PC-3 (cell line): ENCODE data around the gene REEP6. TPM values are rescaled to one million over a fixed set of nuclear protein-coding genes. Genes with fewer than 3 reads are reported as not detected.

Experiments
- ATAC-seq: fragments of 200-7000 bp; cut with Tn5 transposase; 2 replicates; pipeline ENCODE4 v1.9.1; 2020; ENCODE audit warnings: mild to moderate bottlenecking, moderate library complexity
- Bru-seq: library from RNA; stranded (reverse); fragments of 400-500 nt; gene quantifications from one replicate; lab custom pipeline; 2021; lab: Mats Ljungman, UMichigan
- BruChase-seq, 2 experiments: library from RNA; stranded (reverse); fragments of 400-500 nt; gene quantifications; one replicate each; lab custom pipeline; 2021; lab: Mats Ljungman, UMichigan
- BruUV-seq: library from RNA; stranded (reverse); fragments of 400-500 nt; replicated peaks from 2 replicates; lab custom pipeline; 2021; lab: Mats Ljungman, UMichigan
- CTCF ChIA-PET: fragments of 300-600 bp; sonication (Branson Sonifier 250); formaldehyde crosslinking; loops from one replicate; lab custom pipeline; 2022; ENCODE audit warnings: antibody characterized with exemption; lab: Charles Lee
- POLR2A ChIA-PET: fragments of 300-600 bp; sonication (Branson Sonifier 250); formaldehyde crosslinking; loops from one replicate; lab custom pipeline; 2022; ENCODE audit warnings: antibody characterized with exemption; ENCODE audit not compliant: unreplicated experiment; lab: Charles Lee
- DNase-seq: peaks from one replicate; pipeline ENCODE4 v3.0.0-alpha.2; 2015
- H2AFZ ChIP-seq: fragments of 300-600 bp; sonication (generic); 2 replicates; pipeline ENCODE4 v1.6.0; 2016; ENCODE audit warnings: antibody characterized with exemption, low read length
- H3F3A ChIP-seq: fragments of 300-600 bp; sonication (generic); one replicate; pipeline ENCODE4 v1.6.0; 2017; ENCODE audit warnings: antibody characterized with exemption, low read length, control low read depth, mild to moderate bottlenecking; ENCODE audit not compliant: unreplicated experiment
- H3K27ac ChIP-seq: fragments of 300-600 bp; sonication (generic); 2 replicates; pipeline ENCODE4 v1.5.1; 2016; ENCODE audit warnings: mild to moderate bottlenecking, low read length
- H3K27me3 ChIP-seq: fragments of 300-600 bp; sonication (generic); 2 replicates; pipeline ENCODE4 v1.6.1; 2016; ENCODE audit warnings: low read length, mixed read lengths
- H3K36me3 ChIP-seq: fragments of 300-600 bp; sonication (generic); 2 replicates; pipeline ENCODE4 v1.6.1; 2016; ENCODE audit warnings: low read depth, mixed run types, low read length, mixed read lengths
- H3K4me1 ChIP-seq: fragments of 300-600 bp; sonication (generic); 2 replicates; pipeline ENCODE4 v1.5.1; 2016; ENCODE audit warnings: low read length; ENCODE audit not compliant: insufficient read depth
- H3K4me2 ChIP-seq: fragments of 300-600 bp; sonication (generic); 2 replicates; pipeline ENCODE4 v1.6.0; 2016; ENCODE audit warnings: low read length
- H3K4me3 ChIP-seq: fragments of 300-600 bp; sonication (generic); 2 replicates; pipeline ENCODE4 v1.5.1; 2016; ENCODE audit warnings: mild to moderate bottlenecking, low read length, mixed read lengths
- H3K79me2 ChIP-seq: fragments of 300-600 bp; sonication (generic); 2 replicates; pipeline ENCODE4 v1.6.1; 2017; ENCODE audit warnings: low read length, mixed read lengths
- H3K9ac ChIP-seq: fragments of 300-600 bp; sonication (generic); 2 replicates; pipeline ENCODE4 v1.6.0; 2016; ENCODE audit warnings: mild to moderate bottlenecking, low read length
- H3K9me2 ChIP-seq: fragments of 300-600 bp; sonication (generic); replicated peaks from 2 replicates; pipeline ENCODE4 v1.6.1; 2016; ENCODE audit warnings: mixed run types, low read length, mixed read lengths
- H3K9me3 ChIP-seq: fragments of 300-600 bp; sonication (generic); 2 replicates; pipeline ENCODE4 v1.6.1; 2016; ENCODE audit warnings: low read length, mixed read lengths
- H4K20me1 ChIP-seq: fragments of 300-600 bp; sonication (generic); 2 replicates; pipeline ENCODE4 v1.6.1; 2016; ENCODE audit warnings: low read length, mixed read lengths
- CTCF ChIP-seq: fragments of 300-600 bp; sonication (generic); conservative IDR thresholded peaks from 2 replicates; pipeline ENCODE4 v1.5.1; 2017; ENCODE audit warnings: antibody characterized with exemption, low read depth, mild to moderate bottlenecking, low read length
- EZH2 ChIP-seq: fragments of 300-600 bp; sonication (generic); IDR thresholded peaks from one replicate; pipeline ENCODE4 v1.6.1; 2017; ENCODE audit warnings: antibody characterized with exemption, mild to moderate bottlenecking, low read length; ENCODE audit not compliant: unreplicated experiment
- EZH2phosphoT487 ChIP-seq: fragments of 300-600 bp; sonication (generic); IDR thresholded peaks from 2 replicates; pipeline ENCODE4 v1.6.1; 2018; ENCODE audit warnings: mild to moderate bottlenecking, antibody characterized with exemption, low read length, borderline replicate concordance
- intact Hi-C: fragments of 100-400 bp; cut with micrococcal nuclease; formaldehyde crosslinking; loops from 2 replicates; pipeline ENCODE4 v1.9.0; 2023
- long read RNA-seq: library from polyadenylated mRNA; unstranded; transcript quantifications from one replicate; pipeline ENCODE4 v2.0.0, GENCODE V29; 2021; ENCODE audit not compliant: unreplicated experiment
- total RNA-seq: library from RNA; depleted of rRNA; stranded (reverse); fragments of >200 nt; gene quantifications from 2 replicates; pipeline ENCODE4 v1.2.3, GENCODE V29; 2014; rRNA removed

The REEP6 gene
- total RNA-seq (27.2 and 34.7 TPM in 2 replicates), Bru-seq, nascent RNA (percentile 47 among the genes with signal in this experiment), BruChase-seq, experiment 1, labeled RNA remaining after a 6-hour chase (percentile 50 among the genes with signal in this experiment), BruChase-seq, experiment 2, labeled RNA remaining after a 2-hour chase (percentile 38 among the genes with signal in this experiment)
- long read RNA-seq, transcript REEP6-201 (5 exons, 1,794 nt) = major isoform, 53 of 63 reads
- long read RNA-seq, partial matches to known transcripts = 3 of 63 reads
- long read RNA-seq, other reads (novel, unspliced or antisense) = 7 of 63 reads

- Histone ChIP-seq H3K4me2 (peak within 1 kb of the TSS; percentile 92), H3K4me3 (peak within 1 kb of the TSS; percentile 76), H2AFZ (peak within 1 kb of the TSS; percentile 93), H3K9me3 (no peaks in the 10 kb centered on the region), H3K9me2 (no peaks in the 10 kb centered on the region), H4K20me1 (no peaks in the 10 kb centered on the region), H3K27ac (no peak within 1 kb of the TSS), H3K79me2 (0 out of 2 replicates have a peak, but pooled peaks cover 3% of the 10 kb centered on the region), H3K9ac (peak within 1 kb of the TSS; percentile 67), H3K4me1 (peaks cover 12% of the 10 kb centered on the region), H3K27me3 (no peaks in the 10 kb centered on the region), H3F3A (no peaks in the 10 kb centered on the region), H3K36me3 (no peaks in the 10 kb centered on the region)
- CTCF ChIA-PET = interaction anchor here (0.6 to 1.0 kb wide), 2 partner anchors 20 to 255 kb away, joined by 3 to 4 read pairs; no protein-coding TSS in a partner anchor
- POLR2A ChIA-PET = no interaction called here
- BruUV-seq = no TSS peak
- intact Hi-C loops = no loop called here
- DNase-seq (no peak), ATAC-seq (no peak)
- TF ChIP-seq EZH2 = no peak
- TF ChIP-seq EZH2phosphoT487 = no peak
- TF ChIP-seq CTCF = no peak
Observed at GRCh38 chr19:1491114-1491848, at the start of gene REEP6. Gene REEP6 (plus strand): TSS chr19:1491181. CDS start chr19:1491270, 89 bp downstream.

- H3K9ac ChIP-seq = no peak overlapping the region
Observed at GRCh38 chr19:1441677-1442438, 49.1 kb upstream of the REEP6 start.

More at GRCh38 chr19:1441677-1442438, 49.1 kb upstream of the REEP6 start:
- peaks cover 37% of the 10 kb centered on the region for H3K79me2 ChIP-seq
- no peaks in the 10 kb centered on the region for H3K27me3 ChIP-seq
- intact Hi-C loops = no loop called here
- no peak for DNase-seq
- TF ChIP-seq CTCF (no peak), EZH2 (no peak), EZH2phosphoT487 (no peak)
- peaks cover 6% of the 10 kb centered on the region for H3F3A ChIP-seq
- no peak for ATAC-seq
- peaks cover 30% of the 10 kb centered on the region for H3K36me3 ChIP-seq
- no peak overlapping the region for H3K4me3 ChIP-seq
- no peak overlapping the region for H2AFZ ChIP-seq
- H3K9me3 ChIP-seq = no peaks in the 10 kb centered on the region
- ChIA-PET CTCF (no interaction called here), POLR2A (no interaction called here)
- peak overlapping the region; percentile 95; the same call in 1 of the 2 replicates for H3K4me2 ChIP-seq
- peaks cover 31% of the 10 kb centered on the region for H4K20me1 ChIP-seq
- H3K4me1 ChIP-seq = peaks cover 19% of the 10 kb centered on the region
- H3K27ac ChIP-seq = no peak overlapping the region
- H3K9me2 ChIP-seq = no peaks in the 10 kb centered on the region
- no TSS peak for BruUV-seq
